PC-3 (cell line): ENCODE data around the gene ONECUT1.

Experiments
- EZH2 ChIP-seq: fragments of 300-600 bp; sonication (generic); IDR thresholded peaks from one replicate; pipeline ENCODE4 v1.6.1; 2017; ENCODE audit warnings: antibody characterized with exemption, mild to moderate bottlenecking, low read length; ENCODE audit not compliant: unreplicated experiment
- EZH2phosphoT487 ChIP-seq: fragments of 300-600 bp; sonication (generic); IDR thresholded peaks from 2 replicates; pipeline ENCODE4 v1.6.1; 2018; ENCODE audit warnings: mild to moderate bottlenecking, antibody characterized with exemption, low read length, borderline replicate concordance
- TF ChIP-seq, protein P1 (sequence below): fragments of 300-600 bp; sonication (generic); conservative IDR thresholded peaks from 2 replicates; pipeline ENCODE4 v1.5.1; 2017; ENCODE audit warnings: antibody characterized with exemption, low read depth, mild to moderate bottlenecking, low read length

DNA sequence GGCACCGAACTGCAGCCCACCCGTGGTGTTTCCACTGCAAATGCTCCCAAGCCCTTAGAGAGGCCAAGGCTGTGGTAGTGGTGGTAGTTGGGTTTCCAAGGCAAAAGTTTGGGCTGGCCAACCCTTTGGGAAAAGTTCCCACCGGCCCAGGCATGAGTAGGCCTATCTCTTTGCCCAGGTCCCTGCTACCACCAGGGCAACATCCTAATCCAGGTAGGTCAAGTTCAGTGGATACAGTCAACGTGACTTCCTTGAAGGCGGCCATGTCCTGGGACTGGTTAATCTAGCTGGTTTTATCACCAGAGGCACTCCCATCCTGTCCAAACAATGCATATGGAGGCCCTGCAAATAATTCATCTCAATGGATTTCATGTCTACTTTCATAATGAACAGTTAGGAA lies 1.6 kb upstream of the ONECUT1 start:
- TF ChIP-seq, protein P1, sequence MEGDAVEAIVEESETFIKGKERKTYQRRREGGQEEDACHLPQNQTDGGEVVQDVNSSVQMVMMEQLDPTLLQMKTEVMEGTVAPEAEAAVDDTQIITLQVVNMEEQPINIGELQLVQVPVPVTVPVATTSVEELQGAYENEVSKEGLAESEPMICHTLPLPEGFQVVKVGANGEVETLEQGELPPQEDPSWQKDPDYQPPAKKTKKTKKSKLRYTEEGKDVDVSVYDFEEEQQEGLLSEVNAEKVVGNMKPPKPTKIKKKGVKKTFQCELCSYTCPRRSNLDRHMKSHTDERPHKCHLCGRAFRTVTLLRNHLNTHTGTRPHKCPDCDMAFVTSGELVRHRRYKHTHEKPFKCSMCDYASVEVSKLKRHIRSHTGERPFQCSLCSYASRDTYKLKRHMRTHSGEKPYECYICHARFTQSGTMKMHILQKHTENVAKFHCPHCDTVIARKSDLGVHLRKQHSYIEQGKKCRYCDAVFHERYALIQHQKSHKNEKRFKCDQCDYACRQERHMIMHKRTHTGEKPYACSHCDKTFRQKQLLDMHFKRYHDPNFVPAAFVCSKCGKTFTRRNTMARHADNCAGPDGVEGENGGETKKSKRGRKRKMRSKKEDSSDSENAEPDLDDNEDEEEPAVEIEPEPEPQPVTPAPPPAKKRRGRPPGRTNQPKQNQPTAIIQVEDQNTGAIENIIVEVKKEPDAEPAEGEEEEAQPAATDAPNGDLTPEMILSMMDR, result no peak
- no peak for TF ChIP-seq EZH2phosphoT487
- TF ChIP-seq EZH2, result no peak
